ENCODE measurements around the gene NR5A2. TPM values are rescaled to one million over a fixed set of nuclear protein-coding genes. Genes with fewer than 3 reads are reported as not detected.

NR5A2 gene
- polyA plus RNA-seq, 3 donors from 2014 or later, result not detected

GRCh38 chr1:200053646-200054045 lies 26.1 kb downstream of the NR5A2 start:
- H3K9me3 Mint-ChIP-seq, result no peaks in the 10 kb centered on the region
- no peak overlapping the region for H3K4me3 Mint-ChIP-seq
- peaks cover 3 to 10% (median 6%) of the 10 kb centered on the region in 3 donors for H3K27me3 Mint-ChIP-seq (ENCODE audit: low read depth in 3 of 3)
- no peaks in the 10 kb centered on the region for H3K4me1 Mint-ChIP-seq
- H3K36me3 Mint-ChIP-seq, result no peaks in the 10 kb centered on the region
- DNase-seq, result no peak
- no peak overlapping the region for H3K27ac Mint-ChIP-seq

GRCh38 chr1:200058341-200058740 lies 30.8 kb downstream of the NR5A2 start:
- Mint-ChIP-seq H3K9me3 (no peaks in the 10 kb centered on the region), H3K27ac (no peak overlapping the region), H3K27me3 (ENCODE audit: low read depth in 3 of 3) (peaks cover 2 to 8% (median 6%) of the 10 kb centered on the region in 3 donors), H3K4me1 (no peaks in the 10 kb centered on the region), H3K4me3 (no peak overlapping the region), H3K36me3 (no peaks in the 10 kb centered on the region)
- no peak for DNase-seq

GRCh38 chr1:200062143-200062542 lies 34.6 kb downstream of the NR5A2 start:
- no peaks in the 10 kb centered on the region for H3K9me3 Mint-ChIP-seq
- H3K36me3 Mint-ChIP-seq, result no peaks in the 10 kb centered on the region
- no peak for DNase-seq
- peaks cover 4 to 8% (median 8%) of the 10 kb centered on the region in 3 donors for H3K27me3 Mint-ChIP-seq (ENCODE audit: low read depth in 3 of 3)
- no peaks in the 10 kb centered on the region for H3K4me1 Mint-ChIP-seq
- H3K27ac Mint-ChIP-seq, result no peak overlapping the region
- no peak overlapping the region for H3K4me3 Mint-ChIP-seq

GRCh38 chr1:200072636-200073285 lies 45.3 kb downstream of the NR5A2 start:
- Mint-ChIP-seq H3K4me1 (peaks cover 0 to 14% of the 10 kb centered on the region in 2 donors), H3K27ac (no peak overlapping the region), H3K9me3 (no peaks in the 10 kb centered on the region), H3K27me3 (ENCODE audit: low read depth in 3 of 3) (peaks cover 3 to 6% (median 6%) of the 10 kb centered on the region in 3 donors), H3K4me3 (no peak overlapping the region), H3K36me3 (no peaks in the 10 kb centered on the region)
- DNase-seq, result no peak

GRCh38 chr1:200073286-200073637 lies 45.8 kb downstream of the NR5A2 start:
- no peak overlapping the region for H3K4me3 Mint-ChIP-seq
- no peaks in the 10 kb centered on the region for H3K9me3 Mint-ChIP-seq
- no peak overlapping the region for H3K27ac Mint-ChIP-seq
- H3K36me3 Mint-ChIP-seq, result no peaks in the 10 kb centered on the region
- peaks cover 3 to 8% (median 6%) of the 10 kb centered on the region in 3 donors for H3K27me3 Mint-ChIP-seq (ENCODE audit: low read depth in 3 of 3)
- peaks cover 0 to 14% of the 10 kb centered on the region in 2 donors for H3K4me1 Mint-ChIP-seq
- no peak for DNase-seq

GRCh38 chr1:200075522-200075921 lies 48.0 kb downstream of the NR5A2 start:
- Mint-ChIP-seq H3K27me3 (ENCODE audit: low read depth in 3 of 3) (peaks cover 3 to 8% (median 6%) of the 10 kb centered on the region in 3 donors), H3K36me3 (no peaks in the 10 kb centered on the region), H3K4me1 (peaks cover 0 to 14% of the 10 kb centered on the region in 2 donors), H3K4me3 (peak overlapping the region in 1 of 5 donors; percentile 15), H3K9me3 (no peaks in the 10 kb centered on the region), H3K27ac (no peak overlapping the region)
- DNase-seq, result peak in 1 of 3 donors; percentile 5

GRCh38 chr1:200075938-200076546 lies 48.5 kb downstream of the NR5A2 start:
- peak overlapping the region in 1 of 5 donors; percentile 15 for H3K4me3 Mint-ChIP-seq
- no peak overlapping the region for H3K27ac Mint-ChIP-seq
- H3K4me1 Mint-ChIP-seq, result peaks cover 0 to 14% of the 10 kb centered on the region in 2 donors
- no peak for DNase-seq
- no peaks in the 10 kb centered on the region for H3K9me3 Mint-ChIP-seq
- no peaks in the 10 kb centered on the region for H3K36me3 Mint-ChIP-seq
- H3K27me3 Mint-ChIP-seq (ENCODE audit: low read depth in 3 of 3), result peaks cover 3 to 8% (median 6%) of the 10 kb centered on the region in 3 donors

GRCh38 chr1:200079232-200079940 lies 51.9 kb downstream of the NR5A2 start:
- no peak for DNase-seq
- Mint-ChIP-seq H3K4me1 (peaks cover 0 to 14% of the 10 kb centered on the region in 2 donors), H3K36me3 (no peaks in the 10 kb centered on the region), H3K27ac (no peak overlapping the region), H3K27me3 (ENCODE audit: low read depth in 3 of 3) (peaks cover 5 to 7% (median 5%) of the 10 kb centered on the region in 3 donors), H3K4me3 (no peak overlapping the region), H3K9me3 (no peaks in the 10 kb centered on the region)

GRCh38 chr1:200081151-200081968 lies 53.9 kb downstream of the NR5A2 start:
- DNase-seq, result no peak
- Mint-ChIP-seq H3K9me3 (no peaks in the 10 kb centered on the region), H3K4me3 (no peak overlapping the region), H3K36me3 (no peaks in the 10 kb centered on the region), H3K27ac (no peak overlapping the region), H3K27me3 (ENCODE audit: low read depth in 3 of 3) (peaks cover 5 to 10% (median 8%) of the 10 kb centered on the region in 3 donors), H3K4me1 (peaks cover 0 to under 1% of the 10 kb centered on the region in 2 donors)

- H3K36me3 Mint-ChIP-seq, result no peaks in the 10 kb centered on the region
- H3K4me1 Mint-ChIP-seq, result no peaks in the 10 kb centered on the region
- no peak overlapping the region for H3K4me3 Mint-ChIP-seq
- no peak overlapping the region for H3K27ac Mint-ChIP-seq
- DNase-seq, result no peak
- H3K9me3 Mint-ChIP-seq, result no peaks in the 10 kb centered on the region
- H3K27me3 Mint-ChIP-seq (ENCODE audit: low read depth in 3 of 3), result peaks cover 5 to 10% (median 8%) of the 10 kb centered on the region in 3 donors
Observed at GRCh38 chr1:200081969-200082245, 54.4 kb downstream of the NR5A2 start.

GRCh38 chr1:200082329-200082728 lies 54.8 kb downstream of the NR5A2 start:
- Mint-ChIP-seq H3K27ac (no peak overlapping the region), H3K27me3 (ENCODE audit: low read depth in 3 of 3) (peaks cover 5 to 10% (median 8%) of the 10 kb centered on the region in 3 donors), H3K9me3 (no peaks in the 10 kb centered on the region), H3K4me1 (no peaks in the 10 kb centered on the region), H3K4me3 (no peak overlapping the region), H3K36me3 (no peaks in the 10 kb centered on the region)
- DNase-seq, result no peak

- DNase-seq, result peak in 1 of 3 donors; percentile 2
- no peaks in the 10 kb centered on the region for H3K9me3 Mint-ChIP-seq
- H3K27me3 Mint-ChIP-seq (ENCODE audit: low read depth in 3 of 3), result peaks cover 0 to 7% (median 5%) of the 10 kb centered on the region in 3 donors
Observed at GRCh38 chr1:200090252-200091159, 63.0 kb downstream of the NR5A2 start.

GRCh38 chr1:200095057-200095577 lies 67.6 kb downstream of the NR5A2 start:
- no peak overlapping the region for H3K27ac Mint-ChIP-seq
- H3K27me3 Mint-ChIP-seq (ENCODE audit: low read depth in 3 of 3), result peaks cover 0 to 2% (median 2%) of the 10 kb centered on the region in 3 donors
- H3K36me3 Mint-ChIP-seq, result no peaks in the 10 kb centered on the region
- no peaks in the 10 kb centered on the region for H3K4me1 Mint-ChIP-seq
- DNase-seq, result no peak
- H3K4me3 Mint-ChIP-seq, result no peak overlapping the region
- no peaks in the 10 kb centered on the region for H3K9me3 Mint-ChIP-seq

More at GRCh38 chr1:200090252-200091159, 63.0 kb downstream of the NR5A2 start:
- Mint-ChIP-seq H3K4me3 (no peak overlapping the region), H3K36me3 (no peaks in the 10 kb centered on the region), H3K27ac (no peak overlapping the region), H3K4me1 (no peaks in the 10 kb centered on the region)

Data from immature natural killer cell (primary cell).